ENCODE measurements around the gene GPR108. TPM values are rescaled to one million over a fixed set of nuclear protein-coding genes. Genes with fewer than 3 reads are reported as not detected.

Gene GPR108
- total and polyA plus RNA-seq, 2 of the 8 experiments (the other 6 are each of a cell fraction or from before 2014, with no cell fraction given) = 34.9 to 46.0 TPM

DNA sequence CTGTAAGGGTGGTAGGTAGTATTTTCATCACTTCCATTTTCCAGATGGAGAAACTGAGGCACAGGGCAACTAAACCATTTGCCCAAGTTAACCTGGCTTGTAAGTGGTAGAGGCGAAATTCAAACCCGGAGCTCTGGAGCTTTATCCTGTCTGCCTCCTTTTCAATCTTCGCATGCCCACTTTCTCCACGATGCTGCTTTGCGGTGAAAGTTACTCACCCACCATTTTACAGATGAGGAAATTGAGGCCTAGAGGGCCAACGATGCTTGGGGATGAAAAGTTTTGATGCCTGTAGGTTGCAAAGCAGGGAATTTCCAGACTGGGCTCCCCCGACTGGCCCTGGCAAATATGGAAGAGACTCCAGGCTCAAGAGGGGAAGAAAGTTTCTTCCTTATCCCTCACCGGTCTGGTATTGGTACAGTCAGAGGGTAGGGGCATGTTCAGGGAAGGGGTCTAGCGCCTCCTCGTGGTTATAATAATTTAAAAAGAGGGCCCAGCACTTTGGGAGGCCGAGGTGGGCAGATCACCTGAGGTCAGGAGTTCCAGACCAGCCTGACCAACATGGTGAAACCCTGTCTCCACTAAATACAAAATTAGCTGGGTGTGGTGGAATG lies 31.7 kb upstream of the GPR108 start:
- Histone ChIP-seq H4K20me1 (replicated peaks in 1 of 2; ENCODE audit: control insufficient read depth in 1 of 2, insufficient read depth in 2 of 2, low read length in 2 of 2) (no peaks in the 10 kb centered on the region), H4K5ac (ENCODE audit: insufficient read length, low read depth, low read length) (no peak overlapping the region), H2BK5ac (ENCODE audit: low read depth, low read length) (no peak overlapping the region), H2BK15ac (ENCODE audit: low read length) (no peak overlapping the region), H3K23me2 (ENCODE audit: low read depth, low read length) (peaks cover 15% of the 10 kb centered on the region), H3K4me1 (replicated peaks in 1 of 4; ENCODE audit: control insufficient read depth in 3 of 4, insufficient read depth in 4 of 4, low read length in 3 of 4) (peaks cover 3 to 13% (median 8%) of the 10 kb centered on the region in 4 experiments), H4K8ac (ENCODE audit: extremely low read depth, insufficient read depth, low read length) (no peak overlapping the region), H3K56ac (replicated peaks; ENCODE audit: insufficient read length, low read depth, low read length) (no peak overlapping the region), H3K9ac (replicated peaks in 1 of 4; ENCODE audit: extremely low read depth in 1 of 4, low read depth in 3 of 4, low read length in 3 of 4) (no peak overlapping the region), H3K36me3 (ENCODE audit: control insufficient read depth in 2 of 4, insufficient read depth in 4 of 4, low read length in 3 of 4) (no peaks in the 10 kb centered on the region), H3K4me2 (ENCODE audit: insufficient read depth in 1 of 2, low read depth in 2 of 2, low read length in 2 of 2) (no peak overlapping the region), H3K4me3 (ENCODE audit: extremely low read depth in 1 of 4, insufficient read depth in 2 of 4, low read depth in 3 of 4, low read length in 4 of 4) (no peak overlapping the region), H4K91ac (replicated peaks; ENCODE audit: insufficient read length, low read length) (no peak overlapping the region), H2BK120ac (replicated peaks; ENCODE audit: low read depth, low read length) (no peak overlapping the region), H3K27me3 (replicated peaks in 1 of 4; ENCODE audit: control insufficient read depth in 3 of 4, extremely low read depth in 1 of 4, insufficient read depth in 3 of 4, low read length in 3 of 4) (no peaks in the 10 kb centered on the region), H3K14ac (ENCODE audit: insufficient read length) (no peak overlapping the region), H2BK12ac (ENCODE audit: low read depth, low read length) (no peak overlapping the region), H2AFZ (ENCODE audit: low read length) (no peak overlapping the region), H2AK5ac (ENCODE audit: low read depth, low read length) (no peak overlapping the region), H3K4ac (replicated peaks; ENCODE audit: insufficient read length, low read depth, low read length) (no peak overlapping the region), H3K79me2 (ENCODE audit: control insufficient read depth in 1 of 2, insufficient read depth in 2 of 2, low read length in 2 of 2) (peaks cover 0 to 6% of the 10 kb centered on the region in 2 experiments; a peak in 2 of 4 replicates), H3K79me1 (ENCODE audit: low read depth, low read length) (peaks cover 10% of the 10 kb centered on the region), H2BK20ac (ENCODE audit: low read length) (no peak overlapping the region), H3K27ac (ENCODE audit: low read depth, low read length) (no peak overlapping the region), H3K9me3 (ENCODE audit: insufficient read depth in 2 of 2, low read depth in 1 of 2, low read length in 1 of 2) (no peaks in the 10 kb centered on the region), H3K18ac (ENCODE audit: extremely low read depth, low read length) (no peak overlapping the region), H3K23ac (ENCODE audit: insufficient read length) (no peak overlapping the region)
- DNase-seq (ENCODE audit: low read depth in 1 of 2, low spot score in 2 of 2) (peak in 1 of 2 experiments; percentile 56), FAIRE-seq (no peak)
- 70% methylated on average over 11 of the region's 11 CpGs; no CpG with 5 or more reads in 1 of the 2 experiments for WGBS, 2 experiments (ENCODE audit: extremely low coverage in 1 of 2, insufficient coverage in 1 of 2, insufficient read length in 1 of 2, insufficient replicate concordance in 2 of 2, low coverage in 1 of 2, low lambda C conversion rate in 2 of 2, missing lambda C conversion rate in 1 of 2)
- POLR2A ChIA-PET (ENCODE audit: partially characterized antibody) = interaction anchor here (1.2 to 4.5 kb wide), 4 partner anchors 9 to 54 kb away, joined by 3 to 32 read pairs (median 4); partner anchors contain the start of gene GPR108
- CTCF ChIA-PET (ENCODE audit: partially characterized antibody) = interaction anchor here (0.6 to 4.4 kb wide), 29 partner anchors 9 to 643 kb away, joined by 3 to 31 read pairs (median 3); partner anchors contain the start of genes DENND1C, GPR108 and TNFSF9
- TF ChIP-seq, protein P1, sequence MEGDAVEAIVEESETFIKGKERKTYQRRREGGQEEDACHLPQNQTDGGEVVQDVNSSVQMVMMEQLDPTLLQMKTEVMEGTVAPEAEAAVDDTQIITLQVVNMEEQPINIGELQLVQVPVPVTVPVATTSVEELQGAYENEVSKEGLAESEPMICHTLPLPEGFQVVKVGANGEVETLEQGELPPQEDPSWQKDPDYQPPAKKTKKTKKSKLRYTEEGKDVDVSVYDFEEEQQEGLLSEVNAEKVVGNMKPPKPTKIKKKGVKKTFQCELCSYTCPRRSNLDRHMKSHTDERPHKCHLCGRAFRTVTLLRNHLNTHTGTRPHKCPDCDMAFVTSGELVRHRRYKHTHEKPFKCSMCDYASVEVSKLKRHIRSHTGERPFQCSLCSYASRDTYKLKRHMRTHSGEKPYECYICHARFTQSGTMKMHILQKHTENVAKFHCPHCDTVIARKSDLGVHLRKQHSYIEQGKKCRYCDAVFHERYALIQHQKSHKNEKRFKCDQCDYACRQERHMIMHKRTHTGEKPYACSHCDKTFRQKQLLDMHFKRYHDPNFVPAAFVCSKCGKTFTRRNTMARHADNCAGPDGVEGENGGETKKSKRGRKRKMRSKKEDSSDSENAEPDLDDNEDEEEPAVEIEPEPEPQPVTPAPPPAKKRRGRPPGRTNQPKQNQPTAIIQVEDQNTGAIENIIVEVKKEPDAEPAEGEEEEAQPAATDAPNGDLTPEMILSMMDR (IDR thresholded peaks at IDR 0.05; ENCODE audit: control extremely low read depth in 1 of 3, insufficient read depth in 1 of 3, low read depth in 1 of 3, low read length in 3 of 3) = peak; percentile 17 to 61 (median 53)
- TF ChIP-seq YY1 (IDR thresholded peaks at IDR 0.05; ENCODE audit: low read depth, low read length) (no peak), RAD21 (IDR thresholded peaks at IDR 0.05 in 1 of 2, conservative IDR thresholded peaks at IDR 0.05 in 1 of 2; ENCODE audit: low read depth in 2 of 2, low read length in 2 of 2) (peak; percentile 67 to 74), KDM1A (IDR thresholded peaks at IDR 0.05; ENCODE audit: borderline replicate concordance, low read length) (0 out of 2 replicates have a peak, but pooled peaks have one; percentile 14)
